HFFc6 (cell line): ENCODE data around the gene ADAMTS17. TPM values are rescaled to one million over a fixed set of nuclear protein-coding genes. Genes with fewer than 3 reads are reported as not detected.

Source experiments
- DNase-seq: peaks from one replicate; pipeline ENCODE4 v3.0.0-alpha.2; 2018
- H3K27ac Mint-ChIP-seq: 2 replicates; pipeline ENCODE4 v1.8.0; 2020; ENCODE audit warnings: mild to moderate bottlenecking, mixed read lengths
- H3K27me3 Mint-ChIP-seq: 2 replicates; pipeline ENCODE4 v1.8.0; 2021; ENCODE audit warnings: mild to moderate bottlenecking, moderate library complexity, mixed read lengths; ENCODE audit not compliant: insufficient read depth
- H3K36me3 Mint-ChIP-seq: 2 replicates; pipeline ENCODE4 v1.8.0; 2021; ENCODE audit warnings: low read depth, mixed read lengths
- H3K4me1 Mint-ChIP-seq: 2 replicates; pipeline ENCODE4 v1.8.0; 2020; ENCODE audit warnings: low read depth, mixed read lengths
- H3K4me3 Mint-ChIP-seq: 2 replicates; pipeline ENCODE4 v1.8.0; 2020; ENCODE audit warnings: mild to moderate bottlenecking, moderate library complexity, mixed read lengths
- H3K9me3 Mint-ChIP-seq: 2 replicates; pipeline ENCODE4 v1.8.0; 2020; ENCODE audit warnings: mild to moderate bottlenecking, mixed read lengths
- total RNA-seq, 6 experiments: library from RNA; stranded (reverse); fragmentation: NEBNext Ultra II Directional; extraction: Animal tissue kit (Norgen Biotek cat#: 25700); gene quantifications; 2 replicates in 1 of 6; 3 replicates in 5 of 6; pipeline ENCODE4 v1.2.3, GENCODE V29; 2021
- TF ChIP-seq, protein P1 (sequence below): fragments of 200-600 bp; sonication (generic); IDR thresholded peaks from 2 replicates; pipeline ENCODE4 v1.5.0; 2021; ENCODE audit warnings: antibody characterized with exemption, mild to moderate bottlenecking

Gene ADAMTS17
- total RNA-seq, 6 experiments from 2014 or later: not detected

DNA sequence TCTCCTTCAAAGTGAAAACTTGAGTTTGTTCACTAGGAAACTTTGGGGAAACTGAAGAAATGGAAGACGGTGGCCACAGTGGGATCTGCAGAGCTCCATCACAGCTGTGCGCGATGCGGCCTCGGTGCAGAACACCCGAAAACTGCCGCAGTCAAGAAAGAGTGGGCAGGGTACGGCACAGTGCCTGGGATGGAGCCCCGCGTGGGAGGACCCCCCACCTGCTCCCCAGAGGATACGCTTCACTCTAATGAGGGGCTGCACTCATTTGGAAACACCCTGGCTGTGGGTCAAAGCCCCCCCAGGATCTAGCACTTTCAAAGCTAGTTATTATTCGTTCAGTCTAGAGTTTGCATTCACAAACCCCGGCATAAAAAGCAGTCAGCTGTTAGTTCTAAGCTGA, 9.5 kb downstream of the ADAMTS17 start:
- H3K4me3 Mint-ChIP-seq: no peak overlapping the region

DNA sequence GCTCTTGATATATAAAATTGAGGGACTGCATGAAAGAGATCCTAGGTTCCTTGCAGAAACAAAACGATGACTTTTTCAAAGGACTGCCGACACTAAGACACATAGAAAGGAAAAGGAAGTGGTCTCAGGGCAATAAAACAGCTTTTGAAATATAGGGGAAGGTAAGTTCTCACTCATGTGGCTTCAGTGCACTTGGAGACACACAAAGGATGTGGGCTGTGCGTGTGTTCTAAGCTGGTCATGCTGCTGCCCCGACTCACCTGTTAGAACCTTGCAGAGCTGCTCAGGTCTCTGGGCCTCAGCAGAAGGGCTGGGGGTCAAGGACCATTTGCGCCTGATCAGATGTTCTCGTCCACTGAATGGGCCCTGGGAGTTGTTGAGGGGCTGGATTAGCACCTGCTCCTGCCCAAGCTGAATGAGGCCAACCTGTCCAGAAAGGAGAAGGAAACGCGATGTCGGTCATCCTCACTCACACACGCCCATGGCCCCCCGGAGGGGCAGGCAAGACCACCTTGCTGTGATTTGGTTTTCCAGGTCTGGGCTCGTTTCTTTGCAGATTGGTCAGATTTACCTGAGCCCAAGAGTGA, 11.1 kb downstream of the ADAMTS17 start:
- Mint-ChIP-seq H3K4me1 (no peaks in the 10 kb centered on the region), H3K36me3 (no peaks in the 10 kb centered on the region), H3K4me3 (no peak overlapping the region), H3K27me3 (no peaks in the 10 kb centered on the region; the same call in 1 of the 2 replicates), H3K27ac (no peak overlapping the region), H3K9me3 (peaks cover 36% of the 10 kb centered on the region)
- TF ChIP-seq, protein P1, sequence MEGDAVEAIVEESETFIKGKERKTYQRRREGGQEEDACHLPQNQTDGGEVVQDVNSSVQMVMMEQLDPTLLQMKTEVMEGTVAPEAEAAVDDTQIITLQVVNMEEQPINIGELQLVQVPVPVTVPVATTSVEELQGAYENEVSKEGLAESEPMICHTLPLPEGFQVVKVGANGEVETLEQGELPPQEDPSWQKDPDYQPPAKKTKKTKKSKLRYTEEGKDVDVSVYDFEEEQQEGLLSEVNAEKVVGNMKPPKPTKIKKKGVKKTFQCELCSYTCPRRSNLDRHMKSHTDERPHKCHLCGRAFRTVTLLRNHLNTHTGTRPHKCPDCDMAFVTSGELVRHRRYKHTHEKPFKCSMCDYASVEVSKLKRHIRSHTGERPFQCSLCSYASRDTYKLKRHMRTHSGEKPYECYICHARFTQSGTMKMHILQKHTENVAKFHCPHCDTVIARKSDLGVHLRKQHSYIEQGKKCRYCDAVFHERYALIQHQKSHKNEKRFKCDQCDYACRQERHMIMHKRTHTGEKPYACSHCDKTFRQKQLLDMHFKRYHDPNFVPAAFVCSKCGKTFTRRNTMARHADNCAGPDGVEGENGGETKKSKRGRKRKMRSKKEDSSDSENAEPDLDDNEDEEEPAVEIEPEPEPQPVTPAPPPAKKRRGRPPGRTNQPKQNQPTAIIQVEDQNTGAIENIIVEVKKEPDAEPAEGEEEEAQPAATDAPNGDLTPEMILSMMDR: no peak
- DNase-seq: no peak

More for the DNA sequence above, 9.5 kb downstream of the ADAMTS17 start:
- Mint-ChIP-seq H3K9me3 (peaks cover 34% of the 10 kb centered on the region), H3K27me3 (no peaks in the 10 kb centered on the region; the same call in 1 of the 2 replicates), H3K27ac (no peak overlapping the region), H3K36me3 (no peaks in the 10 kb centered on the region), H3K4me1 (no peaks in the 10 kb centered on the region)
- TF ChIP-seq, protein P1: no peak
- DNase-seq: no peak

DNA sequence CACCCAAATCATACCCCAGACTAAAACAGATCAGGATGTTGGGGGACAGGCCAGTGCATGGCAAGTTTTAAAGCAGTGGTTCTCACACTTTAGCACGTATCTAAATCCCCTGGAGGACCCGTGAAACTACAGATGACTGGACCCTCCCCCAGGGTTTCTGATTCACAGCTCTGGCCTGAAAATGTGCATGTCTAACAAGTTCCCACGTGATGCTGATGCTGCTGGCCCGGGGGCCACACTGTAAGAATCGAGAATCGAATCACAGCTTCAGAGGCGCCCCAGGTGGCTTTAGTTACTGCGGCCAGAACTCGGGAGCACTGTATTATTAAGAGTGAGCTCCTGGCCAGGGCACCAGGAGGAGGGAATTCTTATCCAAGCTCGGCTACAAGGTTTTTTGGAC, 11.6 kb downstream of the ADAMTS17 start:
- H3K36me3 Mint-ChIP-seq: no peaks in the 10 kb centered on the region
- H3K9me3 Mint-ChIP-seq: peaks cover 35% of the 10 kb centered on the region
- no peak overlapping the region for H3K4me3 Mint-ChIP-seq
- no peaks in the 10 kb centered on the region; the same call in 1 of the 2 replicates for H3K27me3 Mint-ChIP-seq
- H3K4me1 Mint-ChIP-seq: no peaks in the 10 kb centered on the region
- no peak overlapping the region for H3K27ac Mint-ChIP-seq
- TF ChIP-seq, protein P1: no peak
- no peak for DNase-seq

DNA sequence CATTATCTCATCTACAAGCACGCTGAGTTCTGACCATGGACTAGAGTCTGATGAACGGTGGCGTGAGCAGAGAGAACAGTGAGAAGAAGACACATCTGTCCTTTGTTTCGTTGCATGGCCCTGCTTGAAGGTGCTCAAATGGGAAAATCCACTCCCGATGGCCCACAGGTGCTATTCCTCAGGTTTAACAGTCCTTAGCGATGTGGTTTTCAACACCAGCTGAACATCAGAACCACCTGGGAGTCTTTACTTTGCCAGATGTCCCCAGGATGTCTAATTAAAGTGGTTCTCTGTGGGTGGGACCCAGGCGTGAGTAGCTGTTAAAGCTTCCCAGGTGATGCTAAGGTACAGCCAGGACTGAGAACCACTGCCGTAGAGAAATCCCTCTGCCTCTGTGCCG, 13.0 kb downstream of the ADAMTS17 start:
- TF ChIP-seq, protein P1: no peak
- DNase-seq: no peak
- H3K36me3 Mint-ChIP-seq: no peaks in the 10 kb centered on the region
- H3K4me3 Mint-ChIP-seq: no peak overlapping the region
- H3K27ac Mint-ChIP-seq: no peak overlapping the region
- H3K27me3 Mint-ChIP-seq: no peaks in the 10 kb centered on the region; the same call in 1 of the 2 replicates
- no peaks in the 10 kb centered on the region for H3K4me1 Mint-ChIP-seq
- H3K9me3 Mint-ChIP-seq: peaks cover 30% of the 10 kb centered on the region

DNA sequence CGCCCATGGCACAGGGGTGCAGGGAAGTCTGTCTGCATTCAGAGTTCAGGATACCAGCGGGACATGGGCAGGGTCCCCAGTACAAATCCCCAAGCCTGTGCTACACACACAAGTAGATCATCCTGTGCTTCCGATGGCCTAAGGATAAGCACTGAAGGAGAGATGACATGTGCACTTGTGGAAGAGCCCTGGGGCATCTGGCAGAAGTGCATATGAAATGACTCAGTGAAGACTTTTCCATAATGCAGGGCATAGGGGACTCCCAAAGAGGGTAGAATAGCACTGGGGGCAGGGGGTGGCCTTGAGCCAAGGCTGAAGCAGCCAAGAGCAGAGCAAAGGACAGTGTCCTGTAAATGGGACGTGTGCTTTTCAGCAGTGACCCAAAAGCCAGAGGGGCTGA, 22.9 kb downstream of the ADAMTS17 start:
- no peaks in the 10 kb centered on the region; the same call in none of the 2 replicates for H3K27me3 Mint-ChIP-seq
- H3K9me3 Mint-ChIP-seq: peaks cover 69% of the 10 kb centered on the region
- no peak overlapping the region for H3K4me3 Mint-ChIP-seq
- H3K36me3 Mint-ChIP-seq: peaks cover 10% of the 10 kb centered on the region; the same call in 1 of the 2 replicates
- TF ChIP-seq, protein P1: no peak
- no peak overlapping the region for H3K27ac Mint-ChIP-seq
- no peak for DNase-seq
- H3K4me1 Mint-ChIP-seq: no peaks in the 10 kb centered on the region
